Measurements from ENCODE around the gene FSIP1.

The FSIP1 gene

DNA sequence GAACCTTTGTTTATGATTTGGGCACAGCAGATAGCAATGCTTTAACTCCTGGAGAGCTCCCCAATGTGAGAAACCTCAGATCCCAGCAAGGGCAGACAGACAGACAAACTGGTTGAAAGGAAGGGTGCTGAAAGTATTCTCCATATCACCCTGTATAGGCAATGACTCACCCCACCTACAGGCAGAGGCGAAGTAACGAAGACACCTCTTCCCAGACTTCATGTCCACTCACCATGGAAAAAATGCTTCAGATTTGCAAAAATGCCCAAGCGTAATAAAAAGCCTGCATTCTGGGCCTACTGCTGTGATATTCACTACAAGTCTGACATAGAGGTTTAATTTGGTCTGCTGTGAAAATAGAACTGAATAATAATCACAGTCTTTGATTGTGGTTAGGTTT is 151.3 kb downstream of the FSIP1 start:
- Histone ChIP-seq H2AFZ (ENCODE audit: low read depth, low read length) (no peak overlapping the region), H3K4me1 (ENCODE audit: control insufficient read depth, insufficient read depth, low read depth, low read length) (peaks cover 9% of the 10 kb centered on the region), H4K91ac (ENCODE audit: low read length) (no peak overlapping the region), H3K36me3 (ENCODE audit: control insufficient read depth in 1 of 2, insufficient read depth in 2 of 2, low read depth in 1 of 2, low read length in 2 of 2) (no peaks in the 10 kb centered on the region), H2BK120ac (ENCODE audit: low read depth, low read length) (no peak overlapping the region), H3K18ac (ENCODE audit: low read depth in 1 of 2, low read length in 2 of 2) (no peak overlapping the region), H3K27me3 (ENCODE audit: control insufficient read depth in 1 of 2, insufficient read depth in 1 of 2, low read length in 2 of 2) (no peaks in the 10 kb centered on the region), H3K14ac (ENCODE audit: low read length in 2 of 2) (peak overlapping the region in 1 of 2 experiments; percentile 55), H2AK5ac (ENCODE audit: low read length, severe bottlenecking) (peak overlapping the region; percentile 14), H3K79me1 (replicated peaks; ENCODE audit: low read length, poor library complexity, severe bottlenecking) (no peaks in the 10 kb centered on the region), H3K23ac (ENCODE audit: low read length in 2 of 2) (peak overlapping the region in 1 of 2 experiments; percentile 54), H3K9ac (ENCODE audit: low read length) (no peak overlapping the region), H3K4ac (ENCODE audit: low read depth in 1 of 2, low read length in 2 of 2) (no peak overlapping the region), H3K9me3 (ENCODE audit: control insufficient read depth, low read length) (no peaks in the 10 kb centered on the region), H4K8ac (ENCODE audit: low read length) (no peak overlapping the region), H3K4me3 (ENCODE audit: insufficient read depth in 1 of 2, low read depth in 1 of 2, low read length in 2 of 2) (no peak overlapping the region), H2BK12ac (ENCODE audit: low read length in 2 of 2) (no peak overlapping the region), H3K4me2 (ENCODE audit: low read length, poor library complexity, severe bottlenecking) (no peak overlapping the region), H2BK15ac (ENCODE audit: low read depth, poor library complexity, severe bottlenecking) (no peak overlapping the region), H3K27ac (ENCODE audit: low read length, poor library complexity, severe bottlenecking) (peak overlapping the region; percentile 22), H2BK5ac (ENCODE audit: low read depth, low read length, poor library complexity, severe bottlenecking) (peak overlapping the region; percentile 10)
- WGBS, result 90% methylated on average over 2 of the region's 3 CpGs
- DNase-seq, result no peak

DNA sequence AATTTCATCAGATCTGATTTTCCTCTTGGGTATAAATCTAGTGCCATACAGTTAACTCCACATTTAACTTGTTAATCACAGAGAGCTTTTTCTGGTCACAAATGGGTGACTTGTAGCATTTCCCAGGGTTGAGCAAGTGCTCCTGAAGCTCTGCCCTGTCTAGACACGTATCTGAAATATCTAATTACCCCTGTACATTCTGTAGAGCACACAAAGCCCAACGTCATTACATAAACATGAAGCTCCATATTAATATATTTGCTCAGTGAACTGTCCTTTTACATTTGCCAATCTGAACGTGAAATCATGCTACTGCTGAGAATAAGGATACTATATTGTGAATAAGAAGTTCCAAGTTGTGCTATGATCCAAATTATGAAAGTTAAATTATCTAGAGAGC is 152.7 kb downstream of the FSIP1 start:
- no peaks in the 10 kb centered on the region for H3K27me3 ChIP-seq (ENCODE audit: control insufficient read depth in 1 of 2, insufficient read depth in 1 of 2, low read length in 2 of 2)
- no peak overlapping the region for H4K91ac ChIP-seq (ENCODE audit: low read length)
- H3K4ac ChIP-seq (ENCODE audit: low read depth in 1 of 2, low read length in 2 of 2), result no peak overlapping the region
- 92% methylated on average over 2 of the region's 3 CpGs for WGBS
- H2BK5ac ChIP-seq (ENCODE audit: low read depth, low read length, poor library complexity, severe bottlenecking), result no peak overlapping the region
- H3K9me3 ChIP-seq (ENCODE audit: control insufficient read depth, low read length), result no peaks in the 10 kb centered on the region
- H2BK120ac ChIP-seq (ENCODE audit: low read depth, low read length), result no peak overlapping the region
- DNase-seq, result no peak
- H2BK15ac ChIP-seq (ENCODE audit: low read depth, poor library complexity, severe bottlenecking), result no peak overlapping the region
- H3K36me3 ChIP-seq (ENCODE audit: control insufficient read depth in 1 of 2, insufficient read depth in 2 of 2, low read depth in 1 of 2, low read length in 2 of 2), result no peaks in the 10 kb centered on the region
- no peak overlapping the region for H4K8ac ChIP-seq (ENCODE audit: low read length)
- H3K79me1 ChIP-seq (replicated peaks; ENCODE audit: low read length, poor library complexity, severe bottlenecking), result no peaks in the 10 kb centered on the region
- H3K9ac ChIP-seq (ENCODE audit: low read length), result no peak overlapping the region
- H3K27ac ChIP-seq (ENCODE audit: low read length, poor library complexity, severe bottlenecking), result no peak overlapping the region
- no peak overlapping the region for H2AK5ac ChIP-seq (ENCODE audit: low read length, severe bottlenecking)
- no peak overlapping the region for H3K23ac ChIP-seq (ENCODE audit: low read length in 2 of 2)
- no peak overlapping the region for H3K4me3 ChIP-seq (ENCODE audit: insufficient read depth in 1 of 2, low read depth in 1 of 2, low read length in 2 of 2)
- H2AFZ ChIP-seq (ENCODE audit: low read depth, low read length), result no peak overlapping the region
- H3K18ac ChIP-seq (ENCODE audit: low read depth in 1 of 2, low read length in 2 of 2), result no peak overlapping the region
- no peak overlapping the region for H3K4me2 ChIP-seq (ENCODE audit: low read length, poor library complexity, severe bottlenecking)
- H3K14ac ChIP-seq (ENCODE audit: low read length in 2 of 2), result no peak overlapping the region
- H3K4me1 ChIP-seq (ENCODE audit: control insufficient read depth, insufficient read depth, low read depth, low read length), result peaks cover 16% of the 10 kb centered on the region
- H2BK12ac ChIP-seq (ENCODE audit: low read length in 2 of 2), result peak overlapping the region in 1 of 2 experiments; percentile 18

DNA sequence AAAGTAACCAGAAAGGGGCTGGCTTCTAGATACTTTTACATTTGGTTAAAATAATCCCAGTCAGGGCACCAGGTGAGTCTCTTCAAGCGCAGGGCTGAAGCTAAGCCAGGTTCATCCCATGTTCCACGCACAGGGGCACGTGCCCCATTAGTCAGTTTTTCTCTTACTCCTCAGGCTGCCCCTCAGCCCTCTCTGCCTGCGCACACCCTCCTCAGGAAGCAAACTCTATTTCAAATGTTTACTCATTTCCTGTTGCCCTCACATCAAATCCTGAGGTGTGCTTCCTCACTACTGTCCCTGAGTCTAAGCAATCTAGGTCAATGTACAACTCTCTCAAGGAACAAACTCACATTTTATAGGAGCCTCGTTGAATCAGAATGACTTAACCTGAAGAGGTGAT is 153.3 kb downstream of the FSIP1 start:
- WGBS, result 43% methylated on average over 4 of the region's 5 CpGs
- no peak overlapping the region for H2BK5ac ChIP-seq (ENCODE audit: low read depth, low read length, poor library complexity, severe bottlenecking)

DNA sequence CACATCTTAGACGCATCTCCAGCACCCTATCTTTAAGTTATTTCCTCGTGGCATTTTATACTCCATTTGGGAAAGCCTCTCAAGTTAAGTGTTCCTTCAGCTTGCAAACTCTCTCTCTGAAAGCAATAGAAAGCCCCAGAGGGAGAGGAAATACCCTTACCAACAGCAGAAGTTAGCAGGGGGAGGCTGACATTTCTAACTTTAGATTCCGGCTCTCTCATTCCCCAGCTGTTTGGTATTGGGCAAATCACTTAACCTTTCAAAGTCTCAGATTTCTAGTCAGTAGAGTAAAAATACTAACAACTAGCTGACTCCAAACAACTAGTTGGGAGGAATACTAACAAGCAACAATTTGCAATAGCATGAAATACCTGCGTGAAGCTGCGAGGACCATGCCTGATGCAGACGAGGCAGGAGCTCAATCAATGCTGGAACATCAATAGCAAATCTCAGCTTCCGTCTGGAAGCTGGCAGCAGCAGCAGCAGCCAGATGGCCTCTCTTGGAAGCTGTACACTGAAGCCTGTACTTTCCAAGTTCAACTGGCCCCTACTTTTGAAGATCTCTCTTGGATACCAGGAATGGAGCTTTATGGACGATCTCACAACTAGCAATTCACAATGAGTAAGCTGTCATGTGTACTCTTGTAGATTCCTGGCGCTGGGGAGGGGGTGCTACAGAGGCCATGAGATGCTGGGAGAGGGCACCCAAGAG is 153.9 kb downstream of the FSIP1 start:
- no peak overlapping the region for H3K4me2 ChIP-seq (ENCODE audit: low read length, poor library complexity, severe bottlenecking)
- H4K8ac ChIP-seq (ENCODE audit: low read length), result peak overlapping the region; percentile 38
- peaks cover 20% of the 10 kb centered on the region for H3K4me1 ChIP-seq (ENCODE audit: control insufficient read depth, insufficient read depth, low read depth, low read length)
- no peaks in the 10 kb centered on the region for H3K9me3 ChIP-seq (ENCODE audit: control insufficient read depth, low read length)
- H2BK120ac ChIP-seq (ENCODE audit: low read depth, low read length), result no peak overlapping the region
- no peaks in the 10 kb centered on the region for H3K79me1 ChIP-seq (replicated peaks; ENCODE audit: low read length, poor library complexity, severe bottlenecking)
- no peak overlapping the region for H2BK15ac ChIP-seq (ENCODE audit: low read depth, poor library complexity, severe bottlenecking)
- peak overlapping the region; percentile 43 to 73 for H3K4ac ChIP-seq (ENCODE audit: low read depth in 1 of 2, low read length in 2 of 2)
- no peak overlapping the region for H3K27ac ChIP-seq (ENCODE audit: low read length, poor library complexity, severe bottlenecking)
- peak; percentile 47 for DNase-seq
- no peak overlapping the region for H3K9ac ChIP-seq (ENCODE audit: low read length)
- no peak overlapping the region for H3K14ac ChIP-seq (ENCODE audit: low read length in 2 of 2)
- no peaks in the 10 kb centered on the region for H3K36me3 ChIP-seq (ENCODE audit: control insufficient read depth in 1 of 2, insufficient read depth in 2 of 2, low read depth in 1 of 2, low read length in 2 of 2)
- peak overlapping the region; percentile 33 to 85 for H3K18ac ChIP-seq (ENCODE audit: low read depth in 1 of 2, low read length in 2 of 2)
- H2BK5ac ChIP-seq (ENCODE audit: low read depth, low read length, poor library complexity, severe bottlenecking), result no peak overlapping the region
- H3K27me3 ChIP-seq (ENCODE audit: control insufficient read depth in 1 of 2, insufficient read depth in 1 of 2, low read length in 2 of 2), result no peaks in the 10 kb centered on the region
- peak overlapping the region in 1 of 2 experiments; percentile 86 for H2BK12ac ChIP-seq (ENCODE audit: low read length in 2 of 2)
- no peak overlapping the region for H3K4me3 ChIP-seq (ENCODE audit: insufficient read depth in 1 of 2, low read depth in 1 of 2, low read length in 2 of 2)
- peak overlapping the region; percentile 27 for H2AK5ac ChIP-seq (ENCODE audit: low read length, severe bottlenecking)
- peak overlapping the region; percentile 18 for H2AFZ ChIP-seq (ENCODE audit: low read depth, low read length)
- WGBS, result 73% methylated on average over 9 of the region's 9 CpGs
- no peak overlapping the region for H4K91ac ChIP-seq (ENCODE audit: low read length)
- H3K23ac ChIP-seq (ENCODE audit: low read length in 2 of 2), result no peak overlapping the region

More for the DNA sequence above, 153.3 kb downstream of the FSIP1 start:
- Histone ChIP-seq H2AK5ac (ENCODE audit: low read length, severe bottlenecking) (no peak overlapping the region), H4K91ac (ENCODE audit: low read length) (no peak overlapping the region), H3K18ac (ENCODE audit: low read depth in 1 of 2, low read length in 2 of 2) (peak overlapping the region in 1 of 2 experiments; percentile 5), H3K4ac (ENCODE audit: low read depth in 1 of 2, low read length in 2 of 2) (no peak overlapping the region), H2BK12ac (ENCODE audit: low read length in 2 of 2) (peak overlapping the region in 1 of 2 experiments; percentile 86), H3K14ac (ENCODE audit: low read length in 2 of 2) (no peak overlapping the region), H2BK120ac (ENCODE audit: low read depth, low read length) (no peak overlapping the region), H3K4me2 (ENCODE audit: low read length, poor library complexity, severe bottlenecking) (no peak overlapping the region), H3K9ac (ENCODE audit: low read length) (no peak overlapping the region), H3K4me1 (ENCODE audit: control insufficient read depth, insufficient read depth, low read depth, low read length) (peaks cover 20% of the 10 kb centered on the region), H2BK15ac (ENCODE audit: low read depth, poor library complexity, severe bottlenecking) (no peak overlapping the region), H3K27ac (ENCODE audit: low read length, poor library complexity, severe bottlenecking) (no peak overlapping the region), H3K79me1 (replicated peaks; ENCODE audit: low read length, poor library complexity, severe bottlenecking) (no peaks in the 10 kb centered on the region), H3K23ac (ENCODE audit: low read length in 2 of 2) (no peak overlapping the region), H3K9me3 (ENCODE audit: control insufficient read depth, low read length) (no peaks in the 10 kb centered on the region), H2AFZ (ENCODE audit: low read depth, low read length) (no peak overlapping the region), H3K27me3 (ENCODE audit: control insufficient read depth in 1 of 2, insufficient read depth in 1 of 2, low read length in 2 of 2) (no peaks in the 10 kb centered on the region), H4K8ac (ENCODE audit: low read length) (peak overlapping the region; percentile 69), H3K36me3 (ENCODE audit: control insufficient read depth in 1 of 2, insufficient read depth in 2 of 2, low read depth in 1 of 2, low read length in 2 of 2) (no peaks in the 10 kb centered on the region), H3K4me3 (ENCODE audit: insufficient read depth in 1 of 2, low read depth in 1 of 2, low read length in 2 of 2) (no peak overlapping the region)
- DNase-seq, result peak; percentile 46
